Inferior parietal cortex (tissue), 1 donor: Measurements from ENCODE around the gene NOVA2.
A peak's percentile ranks its signal among the peaks of the same experiment; 100 is the strongest.

Source experiments
- DNase-seq: peaks from one replicate; pipeline ENCODE4 v3.0.0-alpha.2; 2016; ENCODE audit errors: extremely low spot score

Gene NOVA2

GRCh38 chr19:46000491-46001246 lies 27.0 kb upstream of the NOVA2 start:
- DNase-seq = no peak

- no peak for DNase-seq
Observed at GRCh38 chr19:45999653-46000121, 26.0 kb upstream of the NOVA2 start.

GRCh38 chr19:45998834-45999233 lies 25.2 kb upstream of the NOVA2 start:
- DNase-seq = no peak

- no peak for DNase-seq
Observed at GRCh38 chr19:45996933-45997332, 23.3 kb upstream of the NOVA2 start.

GRCh38 chr19:45995715-45996385 lies 22.2 kb upstream of the NOVA2 start:
- no peak for DNase-seq

GRCh38 chr19:45994998-45995714 lies 21.5 kb upstream of the NOVA2 start, which contains the start of gene CCDC61:
CCDC61 (plus strand) TSS chr19:45995467; CDS start chr19:46003019, 7,552 bp downstream.
- DNase-seq = peak; percentile 100

GRCh38 chr19:45994456-45994997 lies 20.9 kb upstream of the NOVA2 start:
- no peak for DNase-seq

GRCh38 chr19:45990113-45990728 lies 16.6 kb upstream of the NOVA2 start:
- DNase-seq = no peak

GRCh38 chr19:45985321-45985720 lies 11.7 kb upstream of the NOVA2 start:
- DNase-seq = no peak

GRCh38 chr19:45981350-45981749 lies 7.7 kb upstream of the NOVA2 start:
- DNase-seq = no peak

GRCh38 chr19:45978156-45978555 lies 4.5 kb upstream of the NOVA2 start:
- DNase-seq = no peak

- DNase-seq = no peak
Observed at GRCh38 chr19:45976178-45976577, 2.5 kb upstream of the NOVA2 start.

GRCh38 chr19:45975306-45976070 lies 1.8 kb upstream of the NOVA2 start:
- no peak for DNase-seq

GRCh38 chr19:45972947-45973540 lies 621 bp downstream of the NOVA2 start:
- no peak for DNase-seq

GRCh38 chr19:45972081-45972946 lies 1.4 kb downstream of the NOVA2 start:
- DNase-seq = no peak

GRCh38 chr19:45971260-45971902 lies 2.3 kb downstream of the NOVA2 start:
- no peak for DNase-seq

GRCh38 chr19:45969676-45970075 lies 4.0 kb downstream of the NOVA2 start:
- no peak for DNase-seq

GRCh38 chr19:45968626-45969025 lies 5.0 kb downstream of the NOVA2 start:
- no peak for DNase-seq

GRCh38 chr19:45967246-45967645 lies 6.4 kb downstream of the NOVA2 start:
- no peak for DNase-seq
